Upper lobe of right lung (tissue), 1 donor: Measurements from ENCODE around the gene NPLOC4. TPM values are rescaled to one million over a fixed set of nuclear protein-coding genes. Genes with fewer than 3 reads are reported as not detected.
A peak's percentile ranks its signal among the peaks of the same experiment; 100 is the strongest.

Experiments used
- ATAC-seq: fragments of 200-7000 bp; cut with Tn5 transposase; one replicate; pipeline ENCODE4 v1.9.1; 2020; ENCODE audit warnings: mild to moderate bottlenecking, moderate library complexity
- DNase-seq: peaks from one replicate; pipeline ENCODE4 v3.0.0-alpha.2; 2020
- H3K27ac ChIP-seq: fragments of 200-600 bp; one replicate; pipeline ENCODE4 v1.8.0; 2022
- H3K27me3 ChIP-seq: fragments of 200-600 bp; one replicate; pipeline ENCODE4 v1.8.0; 2022; ENCODE audit warnings: mild to moderate bottlenecking
- H3K36me3 ChIP-seq: fragments of 200-600 bp; one replicate; pipeline ENCODE4 v1.8.0; 2022
- H3K4me1 ChIP-seq: fragments of 200-600 bp; one replicate; pipeline ENCODE4 v1.8.0; 2022
- H3K4me3 ChIP-seq: fragments of 200-600 bp; one replicate; pipeline ENCODE4 v1.8.0; 2022; ENCODE audit warnings: mild to moderate bottlenecking
- H3K9me3 ChIP-seq: fragments of 200-600 bp; one replicate; pipeline ENCODE4 v1.8.0; 2022
- intact Hi-C: fragments of 100-400 bp; cut with DNase I; formaldehyde crosslinking; loops from one replicate; pipeline ENCODE4 v1.11.0; 2022
- long read RNA-seq: library from polyadenylated mRNA; unstranded; transcript quantifications from one replicate; pipeline ENCODE4 v2.0.0, GENCODE V29; 2021
- total RNA-seq: library from RNA; stranded (reverse); fragmentation: NEBNext Ultra II Directional; extraction: Animal tissue kit (Norgen Biotek cat#: 25700); gene quantifications from one replicate; pipeline ENCODE4 v1.2.1, GENCODE V29; 2021
- TF ChIP-seq, protein P1 (sequence below): fragments of 200-600 bp; IDR thresholded peaks from one replicate; pipeline ENCODE4 v1.8.0; 2022; ENCODE audit warnings: antibody characterized with exemption
- donor health status: DM: no; HTN: yes; CAD: no; lungs with severe emphysema.

NPLOC4 gene
- 93.6 TPM for total RNA-seq
- long read RNA-seq, full-length matches to known transcripts: 65 of 112 reads
- long read RNA-seq, partial matches to known transcripts: 7 of 112 reads
- long read RNA-seq, other reads (novel, unspliced or antisense): 40 of 112 reads

DNA sequence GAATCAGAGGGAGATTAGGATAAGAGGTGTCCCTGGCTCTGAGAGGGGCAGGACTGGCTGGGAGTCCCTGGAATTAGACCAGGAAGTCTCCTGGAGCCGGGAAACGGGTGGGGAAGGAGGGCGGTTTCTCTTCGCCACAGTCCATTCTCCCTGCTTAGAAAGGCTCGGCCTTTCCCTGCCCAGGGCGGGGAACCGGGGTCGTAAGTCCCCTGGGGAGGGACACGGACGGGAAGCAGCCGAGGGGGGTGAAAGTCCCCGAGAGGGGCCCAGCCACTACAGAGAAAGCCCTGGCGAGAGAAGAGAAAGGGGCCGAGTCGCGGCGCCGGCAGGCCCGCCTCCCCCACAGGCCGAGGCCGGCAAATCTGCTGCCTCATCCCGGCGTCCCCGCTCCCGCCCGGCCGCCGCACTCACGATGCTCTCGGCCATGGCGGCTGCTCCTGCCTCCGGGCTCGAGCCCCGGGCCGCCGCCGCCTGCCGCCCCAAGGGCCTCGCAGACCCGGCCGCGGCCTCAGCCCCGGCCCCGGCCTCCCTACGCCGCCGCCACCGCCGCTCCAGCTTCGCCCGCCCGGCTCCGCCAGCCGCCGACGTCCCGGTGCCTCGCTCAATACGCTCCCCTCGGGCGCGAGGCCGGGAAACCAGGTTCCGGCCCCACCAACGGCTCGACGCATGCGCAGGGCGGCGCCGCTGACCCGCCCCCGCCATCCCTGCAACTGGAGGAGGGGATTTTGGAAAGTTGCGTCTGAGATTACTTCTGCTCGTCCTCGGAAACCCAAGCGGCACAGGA, at the start of gene NPLOC4, which contains the start of gene TSPAN10:
Gene NPLOC4, minus strand, starts transcription at position 608 of the 784 bp plus-strand sequence. Its CDS starts 182 bp downstream, at position 426.
Gene TSPAN10, plus strand, starts transcription at position 692 of the 784 bp plus-strand sequence. CDS start 5,217 bp downstream, outside the sequence.
- TF ChIP-seq, protein P1, sequence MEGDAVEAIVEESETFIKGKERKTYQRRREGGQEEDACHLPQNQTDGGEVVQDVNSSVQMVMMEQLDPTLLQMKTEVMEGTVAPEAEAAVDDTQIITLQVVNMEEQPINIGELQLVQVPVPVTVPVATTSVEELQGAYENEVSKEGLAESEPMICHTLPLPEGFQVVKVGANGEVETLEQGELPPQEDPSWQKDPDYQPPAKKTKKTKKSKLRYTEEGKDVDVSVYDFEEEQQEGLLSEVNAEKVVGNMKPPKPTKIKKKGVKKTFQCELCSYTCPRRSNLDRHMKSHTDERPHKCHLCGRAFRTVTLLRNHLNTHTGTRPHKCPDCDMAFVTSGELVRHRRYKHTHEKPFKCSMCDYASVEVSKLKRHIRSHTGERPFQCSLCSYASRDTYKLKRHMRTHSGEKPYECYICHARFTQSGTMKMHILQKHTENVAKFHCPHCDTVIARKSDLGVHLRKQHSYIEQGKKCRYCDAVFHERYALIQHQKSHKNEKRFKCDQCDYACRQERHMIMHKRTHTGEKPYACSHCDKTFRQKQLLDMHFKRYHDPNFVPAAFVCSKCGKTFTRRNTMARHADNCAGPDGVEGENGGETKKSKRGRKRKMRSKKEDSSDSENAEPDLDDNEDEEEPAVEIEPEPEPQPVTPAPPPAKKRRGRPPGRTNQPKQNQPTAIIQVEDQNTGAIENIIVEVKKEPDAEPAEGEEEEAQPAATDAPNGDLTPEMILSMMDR: no peak
- ATAC-seq (peak; percentile 96), DNase-seq (peak; percentile 94)
- H3K4me1 ChIP-seq: peaks cover 30% of the 10 kb centered on the region
- no peaks in the 10 kb centered on the region for H3K27me3 ChIP-seq
- peak within 1 kb of the TSS; percentile 87 for H3K27ac ChIP-seq
- intact Hi-C loops: no loop called here
- no peaks in the 10 kb centered on the region for H3K9me3 ChIP-seq
- no peaks in the 10 kb centered on the region for H3K36me3 ChIP-seq
- H3K4me3 ChIP-seq: peak within 1 kb of the TSS; percentile 74

DNA sequence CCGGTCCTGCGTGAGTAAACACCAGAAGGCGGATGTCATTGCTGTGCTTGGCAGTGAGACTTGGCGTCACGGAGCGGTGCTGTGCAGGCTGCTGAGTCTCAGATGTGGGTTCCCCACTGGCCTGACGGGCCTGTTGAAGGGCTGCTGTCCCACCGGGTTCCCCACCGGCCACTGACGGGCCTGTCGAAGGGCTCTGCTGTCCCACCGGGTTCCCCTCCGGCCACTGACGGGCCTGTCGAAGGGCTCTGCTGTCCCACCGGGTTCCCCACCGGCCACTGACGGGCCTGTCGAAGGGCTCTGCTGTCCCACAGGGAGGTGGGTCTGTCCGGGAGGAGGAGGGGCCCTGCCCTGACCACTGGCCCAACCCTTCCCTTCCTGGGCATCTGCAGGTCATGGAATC, 49.7 kb upstream of the NPLOC4 start:
- Histone ChIP-seq H3K27me3 (no peaks in the 10 kb centered on the region), H3K9me3 (no peaks in the 10 kb centered on the region), H3K27ac (no peak overlapping the region), H3K4me1 (peaks cover 27% of the 10 kb centered on the region), H3K4me3 (no peak overlapping the region), H3K36me3 (peaks cover 63% of the 10 kb centered on the region)
- DNase-seq: no peak
- TF ChIP-seq, protein P1: no peak
- no peak for ATAC-seq
- intact Hi-C loops: no loop called here

DNA sequence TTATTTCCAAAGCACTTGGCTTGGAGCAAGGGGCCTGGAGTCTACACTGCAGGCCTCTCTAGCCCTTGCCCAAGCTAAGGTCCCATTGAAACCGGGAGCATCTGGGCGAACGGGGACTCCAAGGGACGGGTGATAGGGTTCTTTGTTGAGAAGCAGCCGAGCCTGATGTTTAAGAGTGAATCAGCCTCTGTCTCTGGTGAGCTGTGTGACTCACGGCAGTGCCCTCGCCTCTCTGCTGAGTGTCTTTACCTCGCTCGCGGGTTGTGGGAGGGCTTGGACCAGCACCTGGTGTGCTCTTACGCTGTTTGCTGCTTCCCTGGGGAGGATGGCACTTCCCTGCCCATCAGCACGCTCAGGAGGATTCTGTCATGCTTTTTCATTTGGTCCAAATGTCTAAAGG, 48.2 kb upstream of the NPLOC4 start:
- no peaks in the 10 kb centered on the region for H3K9me3 ChIP-seq
- peaks cover 49% of the 10 kb centered on the region for H3K36me3 ChIP-seq
- H3K4me3 ChIP-seq: peak overlapping the region; percentile 91
- H3K27ac ChIP-seq: peak overlapping the region; percentile 88
- ATAC-seq: no peak
- intact Hi-C loops: no loop called here
- no peak for DNase-seq
- no peaks in the 10 kb centered on the region for H3K27me3 ChIP-seq
- H3K4me1 ChIP-seq: peaks cover 27% of the 10 kb centered on the region
- TF ChIP-seq, protein P1: no peak

DNA sequence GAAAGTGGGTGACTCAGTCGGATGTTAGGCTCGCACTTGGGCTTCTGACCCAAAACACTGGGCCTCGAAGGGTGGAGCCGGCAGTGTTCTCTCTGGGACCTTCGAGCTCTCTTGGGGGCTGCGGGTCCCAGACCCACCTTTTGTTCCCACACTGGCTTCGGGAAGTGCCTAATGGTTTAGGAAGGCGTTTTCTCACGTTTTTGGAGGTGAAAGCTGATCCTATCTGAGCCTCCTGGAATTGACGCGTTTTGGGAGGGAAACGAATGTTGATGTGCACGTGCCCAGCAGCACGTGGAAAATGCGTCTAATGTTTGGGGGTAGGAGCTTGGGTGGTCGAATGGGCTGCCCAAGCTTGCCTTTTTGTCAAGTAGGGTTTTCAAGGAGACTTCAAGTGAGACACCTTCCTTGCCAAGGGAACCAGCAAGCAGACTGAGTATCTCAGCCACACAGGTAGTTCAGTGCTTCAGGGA, 47.6 kb upstream of the NPLOC4 start:
- peaks cover 42% of the 10 kb centered on the region for H3K36me3 ChIP-seq
- H3K27ac ChIP-seq: peak overlapping the region; percentile 88
- no peaks in the 10 kb centered on the region for H3K27me3 ChIP-seq
- peak overlapping the region; percentile 91 for H3K4me3 ChIP-seq
- no peak for ATAC-seq
- no peaks in the 10 kb centered on the region for H3K9me3 ChIP-seq
- peaks cover 27% of the 10 kb centered on the region for H3K4me1 ChIP-seq
- TF ChIP-seq, protein P1: no peak
- DNase-seq: no peak
- intact Hi-C loops: no loop called here

DNA sequence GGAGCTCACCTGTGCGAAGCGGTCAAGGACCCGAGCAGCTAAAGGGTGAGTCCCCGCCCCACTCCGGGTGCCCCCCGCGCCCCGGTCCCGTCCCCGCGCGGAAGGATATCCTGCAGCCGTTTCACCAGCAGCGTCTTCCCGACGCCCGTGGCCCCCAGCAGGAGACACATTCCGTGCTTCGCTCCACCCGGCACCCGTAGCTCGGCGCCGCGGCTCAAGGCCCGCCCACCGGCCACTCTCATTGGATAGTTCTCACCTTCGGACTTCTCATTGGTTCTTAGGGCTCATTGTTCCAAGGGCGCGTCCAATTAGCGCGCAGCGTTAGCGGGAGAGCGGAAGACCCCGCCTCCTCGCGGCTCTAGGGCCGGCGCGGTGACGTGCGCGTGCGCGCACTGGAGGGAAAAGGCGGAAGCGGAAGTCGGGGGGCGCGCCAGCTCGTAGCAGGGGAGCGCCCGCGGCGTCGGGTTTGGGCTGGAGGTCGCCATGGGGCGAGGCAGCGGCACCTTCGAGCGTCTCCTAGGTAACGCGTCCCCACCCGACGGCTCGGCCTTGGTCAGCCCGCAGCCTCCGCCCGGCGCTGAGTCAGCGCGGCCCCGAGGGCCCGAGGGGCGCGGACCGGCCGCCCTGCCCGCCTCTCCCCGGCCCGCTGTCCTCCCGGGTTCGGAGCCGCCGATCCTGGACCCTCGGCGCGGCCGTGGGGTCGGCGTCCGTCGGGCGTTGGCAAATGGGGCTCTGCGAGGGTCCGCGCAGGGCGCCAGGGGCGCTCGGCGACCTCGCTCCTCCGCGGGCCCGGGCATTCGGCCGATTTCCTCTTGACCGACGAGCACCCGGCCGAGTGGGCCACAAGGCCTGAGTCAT, 46.9 kb upstream of the NPLOC4 start, which contains the start of the genes ARL16 and HGS:
Gene ARL16, minus strand, starts transcription at position 214 of the 858 bp plus-strand sequence. Its CDS starts 44 bp downstream, at position 170.
Gene HGS, plus strand, starts transcription at position 428 of the 858 bp plus-strand sequence. Its CDS starts 56 bp downstream, at position 484.
- Histone ChIP-seq H3K4me3 (peak within 1 kb of the TSS; percentile 91), H3K36me3 (peaks cover 36% of the 10 kb centered on the region), H3K4me1 (peaks cover 27% of the 10 kb centered on the region), H3K27me3 (no peaks in the 10 kb centered on the region), H3K27ac (peak within 1 kb of the TSS; percentile 88), H3K9me3 (no peaks in the 10 kb centered on the region)
- intact Hi-C loops: no loop called here
- TF ChIP-seq, protein P1: no peak
- DNase-seq (peak; percentile 98), ATAC-seq (peak; percentile 98)
